COR-L47 (cell line): Measurements from ENCODE around the gene SPATS2.
A peak's percentile ranks its signal among the peaks of the same experiment; 100 is the strongest.

Experiments
- DNase-seq: peaks from one replicate; lab custom pipeline; 2025; lab: John Stamatoyannopoulos, UW

The SPATS2 gene

DNA sequence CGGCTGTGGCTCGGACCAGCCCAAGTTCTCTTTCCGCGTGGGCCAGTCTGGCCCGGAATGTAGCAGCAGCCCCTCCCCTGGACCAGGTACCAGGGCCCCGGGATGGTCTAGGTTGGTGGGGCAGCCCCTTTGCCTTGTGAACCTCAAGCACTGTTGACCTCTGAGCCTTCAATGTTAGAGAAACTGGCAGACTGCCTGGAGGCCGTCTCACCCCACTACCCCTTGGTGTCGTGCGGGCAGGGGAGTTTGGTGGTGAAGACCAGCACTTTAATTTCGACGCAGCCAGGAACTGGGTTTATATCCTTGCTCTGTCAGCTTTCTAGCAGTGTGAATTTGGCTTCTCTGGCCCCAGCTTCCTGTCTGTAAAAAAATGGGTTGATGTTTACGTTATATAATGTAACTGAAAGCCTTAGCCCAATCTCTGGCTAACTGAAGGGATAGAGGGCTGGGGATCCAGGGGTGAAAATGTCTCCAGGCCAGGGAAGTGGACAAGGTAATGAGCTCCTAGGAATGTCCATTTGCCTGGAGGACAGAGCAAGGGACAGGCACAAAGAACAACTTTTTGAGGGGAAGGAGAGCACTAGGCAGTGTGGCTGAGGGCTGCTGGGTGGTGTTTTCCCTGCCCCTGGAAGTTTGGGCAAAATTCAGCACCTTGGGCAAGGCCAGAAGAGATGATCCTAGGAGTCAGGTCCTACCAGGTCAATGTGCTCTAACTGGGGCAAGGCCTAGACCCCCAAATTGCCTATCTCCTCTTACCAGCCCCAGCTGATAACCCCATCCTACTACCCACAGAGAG lies 189.3 kb downstream of the SPATS2 start:
- DNase-seq, result no peak

DNA sequence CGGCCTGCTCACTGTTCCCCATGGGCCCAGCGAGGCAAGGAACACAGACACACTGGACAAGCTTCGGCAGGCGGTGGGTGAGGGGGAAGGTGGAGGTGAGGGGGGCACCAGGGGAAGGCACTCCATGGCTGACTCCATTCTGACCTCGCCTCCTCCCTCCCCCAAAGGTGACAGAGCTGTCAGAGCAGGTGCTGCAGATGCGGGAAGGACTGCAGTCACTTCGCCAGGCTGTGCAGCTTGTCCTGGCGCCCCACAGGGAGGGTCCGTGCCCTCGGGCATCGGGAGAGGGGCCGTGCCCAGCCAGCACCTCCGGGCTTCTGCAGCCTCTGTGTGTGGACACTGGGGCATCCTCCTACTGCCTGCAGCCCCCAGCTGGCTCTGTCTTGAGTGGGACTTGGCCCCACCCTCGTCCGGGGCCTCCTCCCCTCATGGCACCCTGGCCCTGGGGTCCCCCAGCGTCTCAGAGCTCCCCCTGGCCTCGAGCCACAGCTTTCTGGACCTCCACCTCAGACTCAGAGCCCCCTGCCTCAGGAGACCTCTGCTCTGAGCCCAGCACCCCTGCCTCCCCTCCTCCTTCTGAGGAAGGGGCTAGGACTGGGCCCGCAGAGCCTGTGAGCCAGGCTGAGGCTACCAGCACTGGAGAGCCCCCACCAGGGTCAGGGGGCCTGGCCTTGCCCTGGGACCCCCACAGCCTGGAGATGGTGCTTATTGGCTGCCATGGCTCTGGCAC lies 190.1 kb downstream of the SPATS2 start:
- DNase-seq, result no peak

DNA sequence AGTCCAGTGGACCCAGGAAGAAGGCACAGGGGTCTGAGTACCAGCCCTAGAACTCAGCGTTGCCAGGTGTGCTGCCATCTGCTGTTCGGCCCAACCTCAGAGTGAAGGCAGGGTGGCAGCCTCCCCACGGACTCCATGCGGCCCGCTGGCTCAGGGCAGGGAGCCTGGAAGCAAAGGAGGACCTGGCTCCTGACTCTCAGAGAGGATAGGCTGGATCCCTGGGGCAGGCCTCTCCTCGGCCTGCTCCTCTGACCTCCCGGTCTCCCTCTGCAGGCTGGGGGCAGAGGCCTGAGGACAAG lies 190.6 kb downstream of the SPATS2 start:
- DNase-seq, result no peak

DNA sequence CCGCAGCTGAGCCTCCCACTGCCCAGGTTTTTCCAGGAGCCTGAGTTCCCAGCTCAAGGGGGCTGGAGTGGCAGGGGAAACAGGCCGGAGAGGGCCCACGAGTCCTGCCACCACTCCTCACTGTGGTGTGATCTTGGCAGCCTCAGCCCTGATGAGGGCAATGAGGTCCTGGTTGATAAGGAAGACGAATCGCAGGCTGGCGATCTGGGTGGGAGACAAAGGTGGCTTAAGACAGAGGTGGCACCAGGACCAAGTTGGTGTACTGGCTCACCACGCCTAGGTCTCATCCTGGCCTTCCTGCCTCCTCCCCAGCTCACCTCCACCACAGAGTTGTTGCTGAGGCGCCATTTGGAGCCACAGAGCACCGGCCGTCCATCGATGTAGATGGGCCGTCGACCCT lies 191.3 kb downstream of the SPATS2 start:
- no peak for DNase-seq

DNA sequence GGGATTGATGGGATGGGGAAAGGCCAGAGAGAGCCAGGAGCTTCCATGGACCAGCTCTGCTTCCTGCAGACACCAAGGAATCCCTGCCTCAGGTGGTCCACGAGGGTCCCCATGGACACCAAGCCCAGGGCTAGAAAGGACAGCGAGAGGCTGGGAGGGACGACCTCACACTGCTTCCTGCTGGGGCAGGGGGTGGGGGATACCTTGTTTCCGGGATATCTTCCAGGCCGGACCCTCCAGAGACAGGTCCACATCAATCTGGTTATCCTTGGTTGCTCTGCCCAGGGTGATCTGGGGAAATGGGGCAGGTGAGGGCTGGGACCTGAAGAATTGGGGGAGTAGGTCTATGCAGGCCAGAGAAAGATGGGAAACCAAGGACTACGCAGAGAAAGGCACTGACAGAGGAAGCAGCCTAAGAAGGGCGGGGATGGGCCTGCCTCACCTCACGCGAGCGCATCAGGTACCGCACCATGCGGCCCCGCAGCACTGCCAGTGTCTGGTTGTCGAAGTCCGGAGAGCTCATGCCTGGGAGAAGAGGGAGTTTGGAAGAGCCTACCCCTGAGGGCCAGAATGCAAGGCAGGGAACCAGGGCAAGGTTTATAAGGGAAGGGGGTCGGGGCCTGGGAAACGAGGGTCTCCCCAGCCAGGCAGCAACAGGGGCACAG lies 191.9 kb downstream of the SPATS2 start:
- no peak for DNase-seq

DNA sequence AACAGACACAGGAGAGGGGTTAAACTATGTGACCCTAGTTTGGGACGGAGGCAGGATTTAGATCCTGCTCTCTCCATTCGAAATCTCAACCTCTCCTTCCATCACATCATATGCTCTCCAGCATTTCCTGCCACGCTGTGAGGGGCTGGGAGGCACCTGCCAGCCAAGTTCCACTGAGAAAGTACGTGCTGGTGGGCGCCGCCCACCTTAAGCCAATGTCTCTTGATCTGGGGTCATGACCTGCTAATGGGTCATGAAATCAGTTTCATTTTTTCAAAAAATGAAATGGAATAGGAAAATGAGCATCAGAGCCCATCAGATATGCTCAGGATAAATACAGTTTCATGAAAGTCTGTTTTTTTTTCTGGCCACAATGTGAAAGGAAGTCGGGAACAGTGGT lies 193.4 kb downstream of the SPATS2 start:
- DNase-seq, result no peak

DNA sequence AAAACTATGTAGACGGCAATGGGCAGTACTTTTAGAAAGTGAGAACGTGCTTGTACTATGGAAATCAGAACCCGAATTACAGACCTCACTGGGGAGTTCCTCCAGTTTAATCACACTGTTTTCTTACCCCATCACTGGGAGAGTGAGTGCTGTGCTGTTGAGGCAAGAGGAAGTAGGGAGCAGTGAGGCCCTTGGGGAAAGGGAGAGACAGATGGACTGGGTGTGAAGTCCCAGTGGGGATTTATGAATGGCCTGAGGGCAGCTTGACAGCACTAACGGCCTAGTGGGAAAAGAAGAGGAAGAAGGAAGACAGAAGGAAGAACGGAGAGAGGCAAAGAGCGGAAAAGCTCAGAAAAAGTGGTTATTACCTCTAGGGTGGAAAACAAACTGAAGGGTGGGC lies 195.0 kb downstream of the SPATS2 start:
- DNase-seq, result no peak

DNA sequence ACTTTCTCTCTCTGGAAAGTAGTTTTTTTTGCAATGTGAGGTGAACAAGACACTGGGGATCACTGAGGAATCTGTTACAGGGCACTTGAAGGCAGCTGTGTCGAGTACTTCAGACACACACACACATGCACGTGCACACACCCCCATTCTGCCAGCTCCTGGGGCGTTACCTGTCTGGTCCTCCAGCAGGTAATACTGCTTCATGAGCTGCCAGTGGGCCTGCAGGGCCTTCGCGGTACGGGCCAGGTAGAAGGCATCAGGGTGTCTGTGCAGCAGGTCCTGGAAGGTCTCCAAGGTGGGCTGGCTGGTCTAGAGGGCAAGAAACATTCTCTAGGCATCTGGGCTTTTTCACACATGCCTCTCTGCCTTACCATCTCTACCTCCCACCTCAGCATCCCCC lies 195.6 kb downstream of the SPATS2 start:
- no peak for DNase-seq

DNA sequence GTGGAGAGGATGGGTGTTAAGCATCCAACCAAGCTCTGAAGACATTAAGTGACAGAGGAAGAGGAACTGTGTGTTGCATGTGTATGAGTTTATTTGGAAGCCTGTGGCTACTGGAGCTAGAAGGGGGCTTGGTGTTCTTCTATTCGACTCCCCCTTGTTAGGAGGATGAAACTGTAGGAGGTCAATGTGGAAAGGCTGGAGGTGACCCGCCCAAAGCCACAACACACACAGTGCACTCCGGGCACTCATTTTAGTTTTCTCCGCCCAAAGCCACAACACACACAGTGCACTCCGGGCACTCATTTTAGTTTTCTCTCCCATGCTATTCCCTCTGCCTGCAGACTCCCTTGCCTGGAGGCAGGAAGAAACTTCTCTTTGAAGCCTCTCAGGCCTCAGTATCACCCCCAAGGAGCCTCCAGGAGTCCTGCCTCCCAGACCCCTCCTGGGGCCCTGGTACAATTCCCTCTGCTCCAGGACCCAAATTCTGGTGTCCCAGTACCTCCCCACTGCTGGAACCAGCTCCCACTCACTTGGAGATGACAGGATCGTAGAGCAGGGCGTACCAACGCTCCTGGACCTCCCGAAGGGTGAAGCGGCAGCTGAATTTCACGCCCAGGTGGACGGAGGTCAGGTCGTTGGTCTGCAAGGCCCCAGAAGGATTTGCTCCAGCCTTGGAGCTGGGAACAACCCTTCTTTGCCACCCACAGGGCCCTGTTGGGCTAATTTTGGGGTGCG lies 196.9 kb downstream of the SPATS2 start:
- DNase-seq, result no peak

DNA sequence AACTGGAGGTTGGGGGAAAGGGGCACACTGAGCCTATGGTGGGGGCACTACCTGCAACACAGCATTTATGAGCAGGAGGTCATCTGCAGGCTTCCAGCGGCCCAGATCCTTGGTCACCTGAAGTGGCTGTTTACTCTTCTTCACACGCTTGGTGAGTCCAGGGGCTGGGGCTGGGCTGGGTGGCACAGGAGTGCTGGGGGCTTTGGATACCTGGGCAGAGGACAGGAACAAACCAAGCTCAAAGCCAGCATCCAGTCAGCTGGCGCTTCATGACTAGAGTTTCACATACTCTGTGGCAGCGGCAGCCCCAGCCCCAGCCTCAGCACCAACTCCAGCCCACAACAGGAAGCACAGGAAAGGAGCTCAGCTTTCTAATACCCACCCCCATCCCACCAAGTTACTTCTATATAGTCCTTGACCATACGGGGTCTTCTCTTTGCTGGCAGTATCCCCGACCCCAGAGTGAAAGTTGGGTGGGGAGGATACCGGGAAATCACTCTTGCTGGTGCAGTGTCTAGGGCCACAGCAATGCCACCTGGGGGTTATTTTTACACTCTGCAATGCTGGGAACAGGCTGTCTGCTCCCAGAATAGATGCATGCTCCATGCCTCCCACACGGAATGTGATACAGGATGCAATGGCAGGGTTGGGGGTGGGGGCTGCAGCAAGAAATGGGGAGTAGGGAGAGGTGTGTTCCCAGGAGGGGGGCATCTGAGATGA lies 197.6 kb downstream of the SPATS2 start:
- no peak for DNase-seq

DNA sequence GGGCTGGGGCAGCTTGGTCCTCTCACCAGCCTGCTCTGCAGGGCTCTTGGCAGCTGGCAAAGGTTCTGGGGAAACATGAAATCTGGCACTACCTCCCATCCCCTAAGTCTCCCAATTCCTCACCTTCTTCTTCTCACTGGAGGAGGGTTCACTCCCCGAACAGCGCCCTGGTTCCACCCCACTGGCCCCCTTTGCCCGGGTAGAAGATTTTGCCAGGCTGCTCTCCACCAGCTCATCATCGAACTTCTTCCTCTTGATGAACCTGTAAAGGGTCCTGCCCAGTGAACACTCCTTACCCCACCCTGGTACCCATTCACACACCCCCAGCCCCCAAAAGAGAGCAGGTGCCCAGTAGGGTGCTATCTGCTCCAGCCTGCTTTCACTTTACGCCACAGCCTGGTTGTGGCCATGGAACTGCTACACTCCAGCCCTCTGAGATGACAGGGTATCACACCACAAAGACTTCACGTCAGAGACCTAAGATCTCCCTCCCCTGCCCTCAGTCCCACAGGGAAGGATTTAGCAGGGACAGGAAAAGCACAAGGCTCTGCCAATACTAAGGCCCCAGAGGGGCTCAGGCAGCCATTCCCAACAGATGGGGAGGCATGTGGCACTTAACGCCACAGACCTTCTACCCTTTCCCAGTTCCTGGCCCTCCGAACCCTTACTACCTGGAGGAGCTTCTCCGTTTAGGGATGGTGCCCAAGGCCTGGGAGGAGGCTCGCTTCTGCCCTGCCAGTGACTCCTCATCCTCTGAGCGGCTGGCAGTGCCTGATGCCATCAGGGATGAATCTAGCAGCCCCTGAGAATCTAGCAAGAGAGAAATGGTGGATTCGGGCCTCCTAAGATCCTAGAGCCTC lies 198.4 kb downstream of the SPATS2 start:
- DNase-seq, result no peak

DNA sequence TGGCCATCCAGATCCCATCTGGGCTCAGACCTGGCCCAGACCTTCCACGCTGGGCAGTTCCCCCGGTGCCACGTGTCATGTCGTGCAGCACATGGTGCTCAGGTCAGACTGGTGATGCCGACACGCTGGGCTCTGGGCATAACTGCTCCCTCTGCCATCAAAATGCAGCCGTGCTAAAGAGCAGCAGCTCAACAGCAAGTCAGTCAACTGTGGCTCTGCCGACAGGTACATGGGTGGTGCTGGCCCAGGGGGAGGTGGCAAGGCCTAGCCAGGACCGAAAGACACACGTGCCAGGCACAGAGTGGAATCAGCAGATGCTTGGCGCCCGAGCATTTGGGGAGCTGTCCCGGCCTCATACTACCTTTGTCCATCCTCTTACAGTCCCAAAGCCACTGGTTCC lies 199.1 kb downstream of the SPATS2 start:
- no peak for DNase-seq

DNA sequence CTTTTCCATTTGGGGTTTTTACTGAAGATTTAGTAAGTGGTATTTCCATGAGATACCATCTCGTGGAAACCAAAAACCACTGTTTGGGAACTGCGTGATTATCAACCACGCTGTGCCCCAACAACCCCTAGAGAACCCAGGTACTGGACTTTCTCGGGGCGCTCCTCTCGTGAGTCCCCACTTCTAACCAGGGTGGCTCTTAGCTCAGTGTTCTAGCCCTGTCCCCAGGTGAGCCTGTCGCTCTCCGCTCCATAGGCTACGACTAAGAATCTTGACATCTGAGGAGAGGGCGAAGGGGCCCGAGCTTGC lies 200.0 kb downstream of the SPATS2 start:
- no peak for DNase-seq

DNA sequence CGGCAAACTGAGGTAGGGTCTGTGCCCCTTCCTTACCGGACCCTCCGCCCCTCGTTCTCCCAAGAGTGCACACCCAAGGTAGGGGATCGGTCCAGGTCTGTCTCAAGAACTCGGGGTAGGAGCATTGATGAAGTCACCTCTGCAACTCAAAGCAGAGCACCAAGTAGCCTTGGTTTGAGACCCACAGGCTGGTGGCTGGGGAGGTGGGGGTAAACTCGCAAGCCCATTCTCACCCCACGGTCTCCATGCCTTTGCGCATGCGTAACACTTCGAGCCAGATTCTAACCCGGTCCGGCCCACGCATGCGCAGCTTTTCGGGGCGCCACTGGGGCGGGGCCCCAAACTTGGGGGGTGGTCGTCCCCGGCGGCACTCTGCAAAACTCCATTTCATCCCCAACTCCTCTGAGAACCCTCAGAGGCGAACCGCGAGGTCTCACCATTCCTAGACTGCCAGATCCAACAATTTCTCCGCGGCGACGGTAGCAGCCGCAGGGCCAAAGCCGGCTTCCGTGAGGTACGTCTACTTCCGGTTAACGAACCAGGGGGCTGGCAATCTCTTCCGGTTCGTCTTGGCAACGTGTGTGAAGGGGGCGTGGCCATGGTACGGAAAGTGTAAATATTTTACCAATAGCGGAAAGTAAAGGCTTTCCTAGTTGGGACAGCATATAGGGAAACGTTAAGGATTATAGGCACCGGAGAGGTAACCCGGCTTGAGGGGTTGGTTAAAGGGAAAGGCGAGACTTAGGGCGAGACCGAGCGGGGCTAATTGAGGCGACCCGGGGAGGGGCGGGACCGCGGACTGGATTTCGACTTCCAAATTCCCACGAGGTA lies 200.6 kb downstream of the SPATS2 start, which contains the start of gene MCRS1:
Gene MCRS1, minus strand, starts transcription at position 532 of the 831 bp plus-strand sequence. CDS start 1,411 bp downstream, outside the sequence.
- DNase-seq, result peak; percentile 90

DNA sequence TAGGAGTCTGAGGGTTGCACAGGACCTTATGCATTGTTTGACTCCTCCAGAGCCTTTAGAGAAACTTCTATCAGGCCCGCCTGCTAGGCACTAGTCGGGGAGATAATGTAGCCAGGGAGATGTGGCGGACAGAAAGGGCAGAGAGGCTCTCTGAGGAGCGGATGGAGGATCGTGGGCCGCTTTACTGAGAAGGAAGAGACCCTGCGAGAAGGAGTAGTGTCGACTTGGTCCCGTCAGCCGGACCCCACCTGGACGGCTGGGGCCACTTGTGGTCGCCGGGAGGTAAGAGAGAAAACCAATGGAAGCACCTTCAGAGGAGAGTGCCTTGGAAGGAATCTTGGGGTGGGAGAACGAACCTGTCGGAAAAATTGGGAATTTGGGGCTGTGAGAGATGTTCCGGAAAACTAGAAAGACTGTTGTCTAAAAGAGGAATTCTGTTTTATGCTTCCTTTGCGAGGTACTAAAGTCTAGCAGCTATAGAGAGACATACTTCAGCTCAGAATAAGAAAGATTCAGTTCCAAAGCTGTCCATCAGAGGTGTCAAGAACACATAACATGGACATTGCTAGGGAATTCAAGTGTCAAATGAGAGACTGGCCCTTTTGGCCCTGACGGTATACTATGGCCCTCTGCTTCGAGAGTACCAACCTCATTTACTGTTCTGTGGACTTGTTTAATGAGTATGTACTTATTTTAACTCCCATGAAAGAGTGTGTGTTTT lies 201.3 kb downstream of the SPATS2 start:
- DNase-seq, result no peak
